KMS-11 (cell line): ENCODE results near the gene SAA4.
A peak's percentile ranks its signal among the peaks of the same experiment; 100 is the strongest.

Experiments used
- H2AFZ ChIP-seq: fragments of 200-600 bp; sonication (generic); 2 replicates; pipeline ENCODE4 v1.6.1; 2016; ENCODE audit warnings: antibody characterized with exemption, mixed run types, low read depth
- H3K27ac ChIP-seq: fragments of 200-600 bp; sonication (generic); 2 replicates; pipeline ENCODE4 v1.6.1; 2016; ENCODE audit warnings: mild to moderate bottlenecking, mixed run types
- H3K27me3 ChIP-seq: fragments of 200-600 bp; sonication (generic); 2 replicates; pipeline ENCODE4 v1.6.1; 2017; ENCODE audit warnings: mild to moderate bottlenecking, low read depth, mixed run types, moderate library complexity; ENCODE audit not compliant: insufficient read depth
- H3K36me3 ChIP-seq: fragments of 200-600 bp; sonication (generic); 2 replicates; pipeline ENCODE4 v1.6.1; 2017; ENCODE audit warnings: mild to moderate bottlenecking, mixed run types; ENCODE audit not compliant: insufficient read depth
- H3K4me1 ChIP-seq: fragments of 200-600 bp; sonication (generic); 2 replicates; pipeline ENCODE4 v1.6.1; 2016; ENCODE audit warnings: mild to moderate bottlenecking, low read depth, mixed run types; ENCODE audit not compliant: poor library complexity, severe bottlenecking
- H3K4me2 ChIP-seq: fragments of 200-600 bp; sonication (generic); 2 replicates; pipeline ENCODE4 v1.7.0; 2016; ENCODE audit warnings: mild to moderate bottlenecking, mixed run types
- H3K4me3 ChIP-seq: fragments of 200-600 bp; sonication (generic); IDR thresholded peaks from 2 replicates; pipeline ENCODE4 v1.6.1; 2017; ENCODE audit warnings: low read depth, low read length, mixed read lengths; ENCODE audit not compliant: insufficient read depth
- H3K79me2 ChIP-seq: fragments of 200-600 bp; sonication (generic); 2 replicates; pipeline ENCODE4 v1.6.1; 2016; ENCODE audit warnings: low read depth, mixed run types; ENCODE audit not compliant: insufficient read depth
- H3K9ac ChIP-seq: fragments of 200-600 bp; sonication (generic); 2 replicates; pipeline ENCODE4 v1.6.1; 2016; ENCODE audit warnings: mild to moderate bottlenecking, mixed run types
- H4K20me1 ChIP-seq: fragments of 200-600 bp; sonication (generic); 2 replicates; pipeline ENCODE4 v1.6.1; 2016; ENCODE audit warnings: mild to moderate bottlenecking, mixed run types; ENCODE audit not compliant: insufficient read depth
- TF ChIP-seq, protein P1 (sequence below): fragments of 200-600 bp; sonication (generic); conservative IDR thresholded peaks from 2 replicates; pipeline ENCODE4 v1.6.1; 2017; ENCODE audit warnings: low read depth, mild to moderate bottlenecking, antibody characterized with exemption, low read length, moderate library complexity, mixed read lengths

SAA4 gene, protein sequence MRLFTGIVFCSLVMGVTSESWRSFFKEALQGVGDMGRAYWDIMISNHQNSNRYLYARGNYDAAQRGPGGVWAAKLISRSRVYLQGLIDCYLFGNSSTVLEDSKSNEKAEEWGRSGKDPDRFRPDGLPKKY

DNA sequence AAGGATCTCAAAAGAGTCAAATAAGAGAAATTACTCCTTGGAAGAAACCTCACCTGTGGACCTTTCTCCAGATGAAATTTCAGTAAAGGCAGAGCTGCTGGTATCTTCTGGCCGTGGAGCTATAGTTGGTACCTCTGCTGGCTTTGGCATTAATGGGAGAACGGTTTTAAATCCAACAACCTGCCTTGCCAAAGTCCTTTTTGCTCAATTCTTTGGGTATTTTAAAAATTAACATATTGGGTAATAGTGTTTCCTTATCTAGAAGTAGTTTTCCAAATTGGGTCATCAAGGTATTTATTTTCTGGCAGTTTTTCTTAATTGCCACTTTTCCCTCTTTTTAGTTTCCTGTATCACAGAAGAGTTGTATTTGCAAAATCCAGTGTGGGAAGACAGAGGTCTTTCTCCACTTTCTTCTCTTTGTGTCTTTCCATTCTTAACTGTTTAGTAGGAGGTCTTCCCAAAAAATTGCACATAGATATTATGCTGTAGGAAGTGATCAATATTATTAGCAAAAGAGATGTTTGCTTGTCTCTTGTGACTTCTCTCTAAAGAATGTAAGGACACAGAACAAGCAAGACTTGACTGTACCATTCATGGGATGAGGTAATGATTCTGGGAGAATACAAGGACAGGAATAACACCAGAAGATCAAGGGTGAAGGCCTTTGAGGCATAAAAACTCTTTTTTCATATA lies at the start of gene SAA4:
SAA4 (minus strand) TSS at position 139 of the 693 bp plus-strand sequence. CDS start 876 bp downstream, outside the sequence.
- no peak within 1 kb of the TSS for H3K4me2 ChIP-seq
- no peak within 1 kb of the TSS for H3K4me3 ChIP-seq
- H4K20me1 ChIP-seq = no peaks in the 10 kb centered on the region
- H3K27me3 ChIP-seq = no peaks in the 10 kb centered on the region
- H3K79me2 ChIP-seq = no peaks in the 10 kb centered on the region
- H2AFZ ChIP-seq = no peak within 1 kb of the TSS
- H3K4me1 ChIP-seq = no peaks in the 10 kb centered on the region
- H3K27ac ChIP-seq = no peak within 1 kb of the TSS
- TF ChIP-seq, protein P1, sequence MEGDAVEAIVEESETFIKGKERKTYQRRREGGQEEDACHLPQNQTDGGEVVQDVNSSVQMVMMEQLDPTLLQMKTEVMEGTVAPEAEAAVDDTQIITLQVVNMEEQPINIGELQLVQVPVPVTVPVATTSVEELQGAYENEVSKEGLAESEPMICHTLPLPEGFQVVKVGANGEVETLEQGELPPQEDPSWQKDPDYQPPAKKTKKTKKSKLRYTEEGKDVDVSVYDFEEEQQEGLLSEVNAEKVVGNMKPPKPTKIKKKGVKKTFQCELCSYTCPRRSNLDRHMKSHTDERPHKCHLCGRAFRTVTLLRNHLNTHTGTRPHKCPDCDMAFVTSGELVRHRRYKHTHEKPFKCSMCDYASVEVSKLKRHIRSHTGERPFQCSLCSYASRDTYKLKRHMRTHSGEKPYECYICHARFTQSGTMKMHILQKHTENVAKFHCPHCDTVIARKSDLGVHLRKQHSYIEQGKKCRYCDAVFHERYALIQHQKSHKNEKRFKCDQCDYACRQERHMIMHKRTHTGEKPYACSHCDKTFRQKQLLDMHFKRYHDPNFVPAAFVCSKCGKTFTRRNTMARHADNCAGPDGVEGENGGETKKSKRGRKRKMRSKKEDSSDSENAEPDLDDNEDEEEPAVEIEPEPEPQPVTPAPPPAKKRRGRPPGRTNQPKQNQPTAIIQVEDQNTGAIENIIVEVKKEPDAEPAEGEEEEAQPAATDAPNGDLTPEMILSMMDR = no peak
- H3K36me3 ChIP-seq = no peaks in the 10 kb centered on the region
- no peak within 1 kb of the TSS for H3K9ac ChIP-seq

DNA sequence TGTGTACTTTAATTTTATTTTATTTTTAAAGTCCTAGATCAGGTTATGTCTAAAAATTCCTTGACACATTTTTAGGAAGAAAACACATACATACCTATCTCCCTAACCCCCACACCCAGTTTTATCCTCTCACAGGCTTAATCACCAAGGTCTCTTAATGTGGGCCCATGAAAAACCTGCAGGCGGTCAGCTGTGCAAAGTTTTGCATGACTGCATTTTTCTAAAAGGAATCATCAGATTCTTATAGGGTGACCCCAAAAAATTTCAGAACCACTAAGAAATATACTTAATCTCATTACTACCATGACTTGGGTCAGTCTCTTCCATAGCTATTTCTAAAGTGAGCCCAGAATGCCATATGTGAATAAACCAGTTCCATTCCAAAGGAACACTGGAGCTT lies 49.2 kb upstream of the SAA4 start:
- Histone ChIP-seq H3K27ac (no peak overlapping the region), H3K9ac (no peak overlapping the region), H3K27me3 (no peaks in the 10 kb centered on the region), H3K4me2 (no peak overlapping the region), H2AFZ (no peak overlapping the region), H3K36me3 (no peaks in the 10 kb centered on the region), H3K4me1 (peaks cover 4% of the 10 kb centered on the region), H3K4me3 (no peak overlapping the region), H4K20me1 (no peaks in the 10 kb centered on the region), H3K79me2 (no peaks in the 10 kb centered on the region)
- TF ChIP-seq, protein P1 = no peak

DNA sequence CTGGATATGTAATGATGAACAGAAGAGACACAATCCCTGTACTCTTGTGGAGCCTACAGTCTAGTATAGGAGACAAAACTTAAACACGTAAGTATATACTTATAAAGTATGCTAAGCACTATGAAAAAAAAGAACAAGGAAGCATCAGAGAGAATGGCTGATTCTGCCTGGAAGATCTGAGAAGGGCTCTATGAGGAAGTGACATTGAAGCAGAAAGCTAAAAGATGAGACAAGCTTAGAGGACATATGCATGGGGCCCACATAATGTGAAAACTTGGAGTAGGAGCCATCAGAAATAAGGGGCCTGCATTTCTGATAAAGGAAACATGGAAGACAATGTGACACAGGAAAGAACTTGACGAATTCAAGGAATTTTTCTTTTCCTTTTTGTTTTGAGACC lies 46.0 kb upstream of the SAA4 start:
- H3K79me2 ChIP-seq = no peaks in the 10 kb centered on the region
- TF ChIP-seq, protein P1 = no peak

DNA sequence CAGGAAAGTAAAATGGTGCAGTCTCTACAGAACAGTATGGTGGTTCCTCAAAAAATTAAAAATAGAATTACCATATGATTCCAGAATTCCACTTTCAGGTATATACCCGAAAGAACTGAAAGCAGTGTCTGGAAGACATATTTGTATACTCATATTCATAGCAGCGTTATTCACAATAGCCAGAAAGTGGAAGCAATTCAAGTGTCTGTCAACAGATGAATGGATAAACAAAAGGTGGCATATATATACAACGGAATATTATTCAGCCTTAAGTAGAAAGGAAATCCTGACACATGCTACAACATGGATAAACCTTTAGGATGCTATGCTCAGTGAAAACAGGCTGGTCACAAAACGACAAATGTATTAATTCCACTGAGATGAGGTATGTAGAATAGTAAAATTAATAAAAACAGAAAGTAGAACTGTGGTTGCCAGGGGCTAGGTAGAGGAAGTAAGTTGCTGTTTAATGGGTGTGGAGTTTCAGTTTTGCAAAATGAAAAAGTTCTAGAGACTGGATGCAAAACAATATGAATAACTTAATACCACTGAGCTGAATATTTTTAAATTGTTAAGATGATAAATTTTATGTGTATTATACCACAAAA lies 43.9 kb upstream of the SAA4 start:
- Histone ChIP-seq H3K9ac (no peak overlapping the region), H3K4me3 (no peak overlapping the region), H4K20me1 (no peaks in the 10 kb centered on the region), H3K4me1 (peaks cover 10% of the 10 kb centered on the region), H3K27me3 (no peaks in the 10 kb centered on the region), H3K4me2 (peak overlapping the region; percentile 4; the same call in 1 of the 2 replicates), H2AFZ (no peak overlapping the region), H3K79me2 (no peaks in the 10 kb centered on the region), H3K36me3 (no peaks in the 10 kb centered on the region), H3K27ac (no peak overlapping the region)
- TF ChIP-seq, protein P1 = no peak

More for the DNA sequence above, 46.0 kb upstream of the SAA4 start:
- H2AFZ ChIP-seq = no peak overlapping the region
- H3K36me3 ChIP-seq = no peaks in the 10 kb centered on the region
- peaks cover 10% of the 10 kb centered on the region for H3K4me1 ChIP-seq
- H3K4me2 ChIP-seq = no peak overlapping the region
- no peak overlapping the region for H3K9ac ChIP-seq
- H3K4me3 ChIP-seq = no peak overlapping the region
- no peak overlapping the region for H3K27ac ChIP-seq
- no peaks in the 10 kb centered on the region for H4K20me1 ChIP-seq
- no peaks in the 10 kb centered on the region for H3K27me3 ChIP-seq
